EH (cell line): ENCODE measurements around the gene ZNF484.
A peak's percentile ranks its signal among the peaks of the same experiment; 100 is the strongest.
"Not testable (repeated sequence)": the region's sequence is repeated elsewhere in the genome, so short reads cannot be mapped to it uniquely, and the experiment has no call there.

Experiments
- DNase-seq: peaks from one replicate; pipeline ENCODE4 v3.0.0-alpha.2; 2015; ENCODE audit warnings: low read depth

Gene ZNF484

GRCh38 chr9:92877531-92878430 lies at the start of gene ZNF484:
Gene ZNF484, minus strand, starts transcription at chr9:92878038. Its CDS starts 3,009 bp downstream, at chr9:92875029.
- DNase-seq = peak; percentile 98

GRCh38 chr9:92920437-92920836 lies 42.6 kb upstream of the ZNF484 start:
- DNase-seq = no peak

GRCh38 chr9:92917176-92917800 lies 39.5 kb upstream of the ZNF484 start:
- DNase-seq = no peak

- no peak for DNase-seq
Measured at GRCh38 chr9:92911511-92912475, 34.0 kb upstream of the ZNF484 start.

- DNase-seq = not testable (repeated sequence)
Measured at GRCh38 chr9:92905137-92905536, 27.3 kb upstream of the ZNF484 start.

GRCh38 chr9:92897323-92897722 lies 19.5 kb upstream of the ZNF484 start:
- DNase-seq = no peak

- no peak for DNase-seq
Measured at GRCh38 chr9:92895812-92896436, 18.1 kb upstream of the ZNF484 start.

- DNase-seq = no peak
Measured at GRCh38 chr9:92894711-92895362, 17.0 kb upstream of the ZNF484 start.

GRCh38 chr9:92893916-92894610 lies 16.2 kb upstream of the ZNF484 start:
- DNase-seq = not testable (repeated sequence)

GRCh38 chr9:92892276-92892675 lies 14.4 kb upstream of the ZNF484 start:
- not testable (repeated sequence) for DNase-seq

GRCh38 chr9:92890761-92891160 lies 12.9 kb upstream of the ZNF484 start:
- no peak for DNase-seq

GRCh38 chr9:92887880-92888338 lies 10.1 kb upstream of the ZNF484 start:
- no peak for DNase-seq

GRCh38 chr9:92886846-92887610 lies 9.2 kb upstream of the ZNF484 start:
- DNase-seq = not testable (repeated sequence)

- not testable (repeated sequence) for DNase-seq
Measured at GRCh38 chr9:92883666-92884405, 6.0 kb upstream of the ZNF484 start.

- DNase-seq = no peak
Measured at GRCh38 chr9:92882276-92882675, 4.4 kb upstream of the ZNF484 start.

GRCh38 chr9:92875373-92875772 lies 2.5 kb downstream of the ZNF484 start:
- no peak for DNase-seq

GRCh38 chr9:92870289-92870688 lies 7.5 kb downstream of the ZNF484 start:
- no peak for DNase-seq

GRCh38 chr9:92866600-92866999 lies 11.2 kb downstream of the ZNF484 start:
- not testable (repeated sequence) for DNase-seq

GRCh38 chr9:92864152-92864551 lies 13.7 kb downstream of the ZNF484 start:
- no peak for DNase-seq
